Osteoblast (primary cell): Measurements from ENCODE around the gene MEOX2. TPM values are rescaled to one million over a fixed set of nuclear protein-coding genes. Genes with fewer than 3 reads are reported as not detected.

ENCODE experiments used
- DNase-seq: peaks from one replicate; pipeline ENCODE4 v3.0.0; 2011; ENCODE audit warnings: low spot score, mixed read lengths; ENCODE audit not compliant: insufficient read length; ENCODE audit errors: missing footprints
- H2AFZ ChIP-seq: 2 replicates; pipeline ENCODE4 v1.6.0; 2011; ENCODE audit warnings: mild to moderate bottlenecking, low read length
- H3K27ac ChIP-seq: 2 replicates; pipeline ENCODE4 v1.5.1; 2011; ENCODE audit warnings: mild to moderate bottlenecking, low read depth, low read length, moderate library complexity
- H3K27me3 ChIP-seq: 2 replicates; pipeline ENCODE4 v1.6.0; 2012; ENCODE audit warnings: mild to moderate bottlenecking, control low read depth, inconsistent platforms, low read length, moderate library complexity; ENCODE audit not compliant: insufficient read depth
- H3K36me3 ChIP-seq: 2 replicates; pipeline ENCODE4 v1.5.1; 2011; ENCODE audit warnings: mild to moderate bottlenecking, low read length, control low read depth, moderate library complexity; ENCODE audit not compliant: insufficient read depth
- H3K4me1 ChIP-seq: 2 replicates; pipeline ENCODE4 v1.5.1; 2011; ENCODE audit warnings: mild to moderate bottlenecking, low read length, control low read depth, moderate library complexity; ENCODE audit not compliant: insufficient read depth
- H3K4me2 ChIP-seq: 2 replicates; pipeline ENCODE4 v1.6.0; 2011; ENCODE audit warnings: mild to moderate bottlenecking, low read length; ENCODE audit not compliant: insufficient read depth
- H3K4me3 ChIP-seq: fragments of 200-600 bp; sonication (generic); 3 replicates; pipeline ENCODE4 v1.5.1; 2012; ENCODE audit warnings: mild to moderate bottlenecking, low read length, inconsistent platforms; ENCODE audit not compliant: insufficient read depth
- H3K79me2 ChIP-seq: 2 replicates; pipeline ENCODE4 v1.6.0; 2012; ENCODE audit warnings: mild to moderate bottlenecking, low read length, control low read depth, inconsistent platforms; ENCODE audit not compliant: insufficient read depth
- H3K9me3 ChIP-seq: 2 replicates; pipeline ENCODE4 v1.5.1; 2011; ENCODE audit warnings: low read depth, low read length, control low read depth
- H4K20me1 ChIP-seq: 2 replicates; pipeline ENCODE4 v1.6.0; 2012; ENCODE audit warnings: mild to moderate bottlenecking, low read length, control low read depth; ENCODE audit not compliant: insufficient read depth
- CTCF ChIP-seq: IDR thresholded peaks from 2 replicates; pipeline ENCODE4 v1.5.1; 2011; ENCODE audit warnings: mild to moderate bottlenecking, low read depth, low read length, moderate library complexity; ENCODE audit errors: extremely low read depth
- total RNA-seq: library from RNA; depleted of rRNA; stranded (reverse); fragments of >200 nt; gene quantifications from 2 replicates; pipeline ENCODE4 v1.2.3, GENCODE V29; 2012

MEOX2 gene
- total RNA-seq, 1 donor = 4.7 TPM

DNA sequence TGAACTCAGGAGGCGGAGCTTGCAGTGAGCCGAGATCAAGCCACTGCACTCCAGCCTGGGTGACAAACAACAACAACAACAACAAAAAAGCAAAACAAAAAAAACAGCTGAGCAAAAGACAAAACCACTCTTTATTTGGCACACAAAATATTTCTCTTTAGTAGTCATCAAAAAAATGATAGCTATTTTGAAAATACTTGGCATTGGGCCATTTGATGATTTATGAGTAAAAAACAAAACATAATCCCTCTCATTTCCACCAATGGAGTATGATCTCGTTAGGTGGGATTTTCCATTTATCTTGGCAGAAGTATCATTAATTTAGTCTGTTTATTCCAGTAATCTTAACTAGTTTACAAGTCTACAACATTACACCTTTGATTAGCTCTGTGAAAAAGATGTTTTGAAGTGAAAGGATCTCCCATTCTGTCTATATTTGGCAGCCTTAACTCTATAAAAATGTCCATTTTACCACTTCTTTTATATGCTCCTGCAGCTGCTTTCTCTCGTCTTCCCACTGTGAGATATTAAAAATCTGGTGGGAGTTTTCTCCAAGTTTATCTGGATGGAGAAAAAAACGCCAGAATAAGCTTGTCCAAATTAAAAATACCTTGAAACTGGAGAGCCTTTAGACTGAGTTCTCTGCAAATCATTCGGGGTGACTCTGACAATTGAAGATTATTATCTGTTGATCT lies 65.8 kb downstream of the MEOX2 start:
- H3K79me2 ChIP-seq = no peaks in the 10 kb centered on the region
- H4K20me1 ChIP-seq = no peaks in the 10 kb centered on the region
- H3K27me3 ChIP-seq = no peaks in the 10 kb centered on the region
- peaks cover 9% of the 10 kb centered on the region for H3K4me1 ChIP-seq
- no peak for TF ChIP-seq CTCF
- no peak for DNase-seq
- no peak overlapping the region for H3K4me2 ChIP-seq
- no peak overlapping the region for H3K4me3 ChIP-seq
- no peak overlapping the region for H3K27ac ChIP-seq
- H3K36me3 ChIP-seq = no peaks in the 10 kb centered on the region
- no peak overlapping the region for H2AFZ ChIP-seq
- H3K9me3 ChIP-seq = no peaks in the 10 kb centered on the region

GRCh38 chr7:15618275-15618674 lies 68.2 kb downstream of the MEOX2 start:
- no peak overlapping the region for H3K4me3 ChIP-seq
- no peaks in the 10 kb centered on the region for H3K79me2 ChIP-seq
- H4K20me1 ChIP-seq = no peaks in the 10 kb centered on the region
- H3K9me3 ChIP-seq = no peaks in the 10 kb centered on the region
- no peak for DNase-seq
- H3K27me3 ChIP-seq = no peaks in the 10 kb centered on the region
- no peak for TF ChIP-seq CTCF
- H3K4me1 ChIP-seq = no peaks in the 10 kb centered on the region
- H2AFZ ChIP-seq = no peak overlapping the region
- H3K27ac ChIP-seq = no peak overlapping the region
- H3K36me3 ChIP-seq = no peaks in the 10 kb centered on the region
- H3K4me2 ChIP-seq = no peak overlapping the region

GRCh38 chr7:15612205-15612604 lies 74.3 kb downstream of the MEOX2 start:
- Histone ChIP-seq H4K20me1 (no peaks in the 10 kb centered on the region), H3K36me3 (no peaks in the 10 kb centered on the region), H3K4me1 (no peaks in the 10 kb centered on the region), H3K4me2 (no peak overlapping the region), H3K27ac (no peak overlapping the region), H2AFZ (no peak overlapping the region), H3K27me3 (no peaks in the 10 kb centered on the region), H3K4me3 (no peak overlapping the region), H3K9me3 (no peaks in the 10 kb centered on the region), H3K79me2 (no peaks in the 10 kb centered on the region)
- DNase-seq = no peak
- TF ChIP-seq CTCF = no peak

- DNase-seq = no peak
- TF ChIP-seq CTCF = no peak
- Histone ChIP-seq H3K79me2 (no peaks in the 10 kb centered on the region), H3K4me1 (no peaks in the 10 kb centered on the region), H2AFZ (no peak overlapping the region), H3K4me2 (no peak overlapping the region), H3K4me3 (no peak overlapping the region), H3K27ac (no peak overlapping the region), H4K20me1 (no peaks in the 10 kb centered on the region), H3K27me3 (no peaks in the 10 kb centered on the region), H3K9me3 (no peaks in the 10 kb centered on the region), H3K36me3 (no peaks in the 10 kb centered on the region)
These were observed 76.0 kb downstream of the MEOX2 start for GRCh38 chr7:15610503-15610902.
